ENCODE data around the gene TBX3.

TBX3 gene

DNA sequence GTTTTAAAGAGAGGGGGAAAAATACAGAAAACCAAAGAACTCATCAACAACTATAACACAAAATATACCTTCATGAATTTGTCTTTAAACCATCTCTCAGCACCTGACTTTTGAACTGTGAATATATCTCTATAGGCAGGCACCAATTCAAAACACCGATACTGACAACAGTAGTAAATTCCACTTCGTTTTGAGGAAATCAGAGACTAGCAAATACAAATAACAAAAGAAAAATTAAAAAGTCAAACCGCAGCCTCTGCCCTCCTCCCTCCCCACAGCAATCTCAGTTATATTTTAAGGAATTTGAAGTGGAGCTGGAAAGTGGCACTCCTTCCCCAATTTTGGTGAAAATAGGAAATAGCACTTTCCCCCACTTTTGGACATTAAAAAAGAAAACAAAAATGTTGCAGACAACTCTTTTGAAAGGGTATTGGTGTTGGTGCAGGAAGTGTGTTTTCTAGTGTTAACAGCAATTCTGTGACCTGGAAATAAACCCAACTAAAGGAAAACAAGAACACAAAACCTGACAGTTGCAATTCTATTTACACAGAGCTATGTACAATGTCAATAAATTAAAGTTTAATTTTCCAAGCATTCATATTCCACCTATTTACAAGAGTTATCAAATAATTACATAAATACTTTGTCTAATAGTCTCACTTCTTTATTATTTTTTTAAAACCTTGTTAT, 13.5 kb downstream of the TBX3 start:
- Histone ChIP-seq H3K36me3 (no peaks in the 10 kb centered on the region), H3K9me3 (ENCODE audit: severe bottlenecking) (no peaks in the 10 kb centered on the region), H3K27me3 (ENCODE audit: insufficient read depth, low read depth, severe bottlenecking) (peaks cover 56% of the 10 kb centered on the region), H3K27ac (no peak overlapping the region), H3K4me3 (ENCODE audit: low read depth, low read length) (no peak overlapping the region)
- TF ChIP-seq, protein P1, sequence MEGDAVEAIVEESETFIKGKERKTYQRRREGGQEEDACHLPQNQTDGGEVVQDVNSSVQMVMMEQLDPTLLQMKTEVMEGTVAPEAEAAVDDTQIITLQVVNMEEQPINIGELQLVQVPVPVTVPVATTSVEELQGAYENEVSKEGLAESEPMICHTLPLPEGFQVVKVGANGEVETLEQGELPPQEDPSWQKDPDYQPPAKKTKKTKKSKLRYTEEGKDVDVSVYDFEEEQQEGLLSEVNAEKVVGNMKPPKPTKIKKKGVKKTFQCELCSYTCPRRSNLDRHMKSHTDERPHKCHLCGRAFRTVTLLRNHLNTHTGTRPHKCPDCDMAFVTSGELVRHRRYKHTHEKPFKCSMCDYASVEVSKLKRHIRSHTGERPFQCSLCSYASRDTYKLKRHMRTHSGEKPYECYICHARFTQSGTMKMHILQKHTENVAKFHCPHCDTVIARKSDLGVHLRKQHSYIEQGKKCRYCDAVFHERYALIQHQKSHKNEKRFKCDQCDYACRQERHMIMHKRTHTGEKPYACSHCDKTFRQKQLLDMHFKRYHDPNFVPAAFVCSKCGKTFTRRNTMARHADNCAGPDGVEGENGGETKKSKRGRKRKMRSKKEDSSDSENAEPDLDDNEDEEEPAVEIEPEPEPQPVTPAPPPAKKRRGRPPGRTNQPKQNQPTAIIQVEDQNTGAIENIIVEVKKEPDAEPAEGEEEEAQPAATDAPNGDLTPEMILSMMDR (IDR thresholded peaks at IDR 0.05; ENCODE audit: low read depth, low read length), result no peak
- DNase-seq, result no peak

DNA sequence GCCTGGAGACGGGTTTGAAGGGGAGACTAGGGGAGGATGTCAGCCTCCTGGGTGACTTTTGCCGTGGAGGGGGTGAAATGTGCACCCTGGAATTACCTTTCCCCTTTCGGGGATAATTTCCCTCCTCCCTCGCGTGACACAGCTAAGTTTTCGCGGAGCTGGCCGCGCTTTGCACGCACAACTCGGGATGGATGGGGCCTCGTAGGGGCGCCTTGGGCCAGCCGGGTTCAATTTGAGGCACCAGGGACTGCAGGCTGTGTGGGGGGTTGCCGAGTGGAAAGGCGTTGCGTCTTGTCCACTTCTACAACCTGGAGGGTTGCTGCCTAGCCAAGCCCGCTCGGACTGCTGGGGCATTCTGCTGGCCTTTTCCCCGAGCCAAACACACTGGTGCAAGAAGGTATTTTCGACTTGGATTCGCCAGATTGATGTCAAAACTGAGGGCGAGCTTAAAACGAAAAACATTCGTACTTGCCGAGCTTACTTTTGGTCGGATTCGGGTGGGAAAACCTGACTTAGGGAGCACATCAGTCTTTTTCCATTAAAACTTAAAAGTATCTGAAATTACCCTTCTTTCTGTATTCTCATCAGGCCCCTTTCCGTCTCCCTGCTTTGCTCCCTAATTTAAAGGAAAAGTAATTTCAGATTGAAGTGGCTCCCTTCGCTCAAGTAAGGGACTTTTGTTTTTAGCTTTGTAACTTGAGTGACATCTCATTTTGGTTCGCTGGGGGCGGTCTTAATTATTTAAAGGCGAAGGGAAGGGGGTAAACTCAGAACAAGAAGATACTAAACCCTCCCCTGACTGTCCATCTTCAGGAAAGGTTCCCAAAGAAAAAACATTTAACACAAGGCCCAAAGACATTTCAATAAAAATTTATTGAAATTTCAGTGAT, 14.3 kb downstream of the TBX3 start:
- Histone ChIP-seq H3K4me3 (ENCODE audit: low read depth, low read length) (no peak overlapping the region), H3K27ac (no peak overlapping the region), H3K27me3 (ENCODE audit: insufficient read depth, low read depth, severe bottlenecking) (peaks cover 53% of the 10 kb centered on the region), H3K36me3 (no peaks in the 10 kb centered on the region), H3K9me3 (ENCODE audit: severe bottlenecking) (no peaks in the 10 kb centered on the region)
- DNase-seq, result no peak
- TF ChIP-seq, protein P1 (IDR thresholded peaks at IDR 0.05; ENCODE audit: low read depth, low read length), result no peak

DNA sequence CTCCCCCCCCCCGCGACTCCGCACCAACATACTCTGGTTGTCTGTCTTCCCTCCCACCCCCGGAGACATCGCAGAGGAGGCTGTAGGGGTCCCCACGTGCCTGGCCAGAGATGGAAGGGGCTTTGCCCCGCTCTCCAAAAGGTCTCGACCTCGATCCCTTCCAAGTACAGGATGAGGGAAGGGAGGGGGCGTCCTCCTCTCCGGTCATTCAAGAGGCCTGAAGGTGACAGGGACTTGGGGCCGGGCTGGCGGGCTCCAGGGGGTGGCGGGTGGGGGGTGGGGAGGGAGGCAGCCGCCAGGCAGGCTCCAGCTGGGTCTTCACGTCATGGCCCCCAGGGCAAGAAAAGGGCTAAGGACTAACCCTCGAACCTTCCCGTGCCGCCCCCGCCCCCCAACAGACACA, 15.1 kb downstream of the TBX3 start:
- H3K9me3 ChIP-seq (ENCODE audit: severe bottlenecking), result no peaks in the 10 kb centered on the region
- H3K4me3 ChIP-seq (ENCODE audit: low read depth, low read length), result no peak overlapping the region
- DNase-seq, result no peak
- peaks cover 56% of the 10 kb centered on the region for H3K27me3 ChIP-seq (ENCODE audit: insufficient read depth, low read depth, severe bottlenecking)
- no peaks in the 10 kb centered on the region for H3K36me3 ChIP-seq
- TF ChIP-seq, protein P1 (IDR thresholded peaks at IDR 0.05; ENCODE audit: low read depth, low read length), result no peak
- H3K27ac ChIP-seq, result no peak overlapping the region

DNA sequence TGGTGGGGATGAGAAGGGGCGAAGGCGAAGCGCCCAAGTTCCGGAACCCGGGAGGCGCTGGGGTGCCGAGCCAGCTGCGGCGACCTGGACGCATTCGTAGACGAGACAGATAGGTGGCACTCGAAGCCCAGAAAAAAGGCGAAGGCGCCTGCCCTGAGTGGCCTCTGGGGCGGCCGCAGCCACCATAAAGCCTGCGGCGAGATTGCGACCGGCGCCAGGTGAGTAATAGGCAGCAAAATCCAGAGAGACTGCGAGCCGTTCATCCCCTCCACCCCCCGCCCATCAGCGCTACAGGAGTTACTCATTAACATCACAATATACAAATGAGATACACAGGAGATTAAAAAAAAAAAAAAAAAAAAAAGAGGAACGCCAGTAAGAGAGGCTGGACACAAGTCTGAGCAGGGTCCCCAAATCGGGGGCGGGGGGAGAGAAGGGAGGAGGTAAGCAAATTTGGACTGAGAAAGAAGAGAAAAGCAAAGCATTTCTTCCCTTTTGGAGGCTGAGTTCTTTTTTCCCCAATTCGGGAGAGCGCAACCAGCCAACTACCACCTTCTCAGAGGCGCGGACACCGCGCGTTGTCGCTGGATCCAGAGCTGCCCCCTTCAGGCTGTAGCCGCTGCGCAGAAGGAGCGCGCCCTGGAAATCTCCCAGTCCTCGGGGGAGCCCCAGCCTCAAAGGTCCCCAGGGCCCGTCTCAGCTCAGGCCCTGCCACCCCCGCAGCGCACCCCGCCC, 15.7 kb downstream of the TBX3 start:
- Histone ChIP-seq H3K27me3 (ENCODE audit: insufficient read depth, low read depth, severe bottlenecking) (peaks cover 55% of the 10 kb centered on the region), H3K27ac (no peak overlapping the region), H3K4me3 (ENCODE audit: low read depth, low read length) (peak overlapping the region; percentile 48), H3K9me3 (ENCODE audit: severe bottlenecking) (no peaks in the 10 kb centered on the region), H3K36me3 (no peaks in the 10 kb centered on the region)
- DNase-seq, result peak; percentile 74
- TF ChIP-seq, protein P1 (IDR thresholded peaks at IDR 0.05; ENCODE audit: low read depth, low read length), result peak; percentile 71

DNA sequence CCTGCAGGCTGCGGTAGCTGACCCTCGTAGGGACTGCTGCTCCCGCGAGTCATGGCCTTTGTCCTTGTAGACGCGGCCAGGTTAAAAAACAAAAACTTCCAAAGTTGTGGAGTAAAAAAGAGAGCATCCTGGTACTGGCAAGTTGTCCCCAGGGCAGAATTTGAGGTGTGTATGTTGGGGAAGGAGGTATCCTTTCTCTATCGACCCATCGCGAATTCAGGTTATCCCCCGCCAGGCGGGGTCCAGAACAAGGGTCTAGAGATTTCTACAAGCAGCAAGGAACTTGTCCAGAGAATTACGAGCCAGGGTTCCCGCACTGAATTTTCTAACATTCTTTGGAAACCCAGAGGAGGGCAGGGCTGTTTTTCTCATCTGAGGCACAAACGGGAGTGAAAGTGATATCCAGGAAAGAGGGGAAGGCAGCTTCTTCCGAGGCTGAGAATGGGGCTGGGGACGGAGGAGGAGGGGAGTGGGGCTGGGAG, 16.3 kb downstream of the TBX3 start:
- Histone ChIP-seq H3K27ac (no peak overlapping the region), H3K4me3 (ENCODE audit: low read depth, low read length) (no peak overlapping the region)

More for the DNA sequence above, 16.3 kb downstream of the TBX3 start:
- no peaks in the 10 kb centered on the region for H3K36me3 ChIP-seq
- H3K9me3 ChIP-seq (ENCODE audit: severe bottlenecking), result no peaks in the 10 kb centered on the region
- TF ChIP-seq, protein P1 (IDR thresholded peaks at IDR 0.05; ENCODE audit: low read depth, low read length), result no peak
- H3K27me3 ChIP-seq (ENCODE audit: insufficient read depth, low read depth, severe bottlenecking), result peaks cover 51% of the 10 kb centered on the region
- DNase-seq, result no peak
